ENCODE measurements around the gene EPHA10.
"Not testable (repeated sequence)": the region's sequence is repeated elsewhere in the genome, so short reads cannot be mapped to it uniquely, and the experiment has no call there.

GRCh38 chr1:37771440-37771839 is 6.5 kb upstream of the EPHA10 start:
- TF ChIP-seq EZH2phosphoT487 (IDR thresholded peaks at IDR 0.05; ENCODE audit: insufficient read depth, low read depth); EZH2 (IDR thresholded peaks at IDR 0.05; ENCODE audit: insufficient read depth, poor library complexity, severe bottlenecking): not testable (repeated sequence)
